OCI-LY7 (cell line): Measurements from ENCODE around the gene H6PD. TPM values are rescaled to one million over a fixed set of nuclear protein-coding genes. Genes with fewer than 3 reads are reported as not detected.

Experiments
- BruUV-seq: library from RNA; stranded (reverse); fragments of 400-500 nt; replicated peaks from 2 replicates; lab custom pipeline; 2021; lab: Mats Ljungman, UMichigan
- CTCF ChIA-PET: fragments of 300-600 bp; sonication (Branson Sonifier 250); formaldehyde crosslinking; loops from one replicate; lab custom pipeline; 2022; ENCODE audit warnings: antibody characterized with exemption; ENCODE audit not compliant: unreplicated experiment; lab: Charles Lee
- POLR2A ChIA-PET: fragments of 300-600 bp; sonication (Branson Sonifier 250); formaldehyde crosslinking; loops from one replicate; lab custom pipeline; 2022; ENCODE audit warnings: antibody characterized with exemption; lab: Charles Lee
- DNase-seq: peaks from one replicate; pipeline ENCODE4 v3.0.0-alpha.2; 2015; ENCODE audit warnings: low spot score
- H2AFZ ChIP-seq: fragments of 200-600 bp; sonication (generic), shearing (Covaris generic); 2 replicates; pipeline ENCODE4 v1.6.1; 2014; ENCODE audit warnings: mild to moderate bottlenecking, antibody characterized with exemption, low read length, moderate library complexity
- H3K27ac ChIP-seq: fragments of 200-600 bp; sonication (generic); 2 replicates; pipeline ENCODE4 v1.5.1; 2014; ENCODE audit warnings: mixed run types, low read depth, mild to moderate bottlenecking, moderate library complexity, low read length, inconsistent platforms; ENCODE audit not compliant: poor library complexity, severe bottlenecking
- H3K36me3 ChIP-seq: fragments of 200-600 bp; sonication (generic); 2 replicates; pipeline ENCODE4 v1.6.1; 2014; ENCODE audit warnings: mild to moderate bottlenecking, antibody characterized with exemption, low read length, moderate library complexity, mixed read lengths; ENCODE audit not compliant: insufficient read depth
- H3K4me1 ChIP-seq: fragments of 200-600 bp; sonication (generic); 2 replicates; pipeline ENCODE4 v1.5.1; 2014; ENCODE audit warnings: mild to moderate bottlenecking, low read length; ENCODE audit not compliant: insufficient read depth, poor library complexity, severe bottlenecking
- H3K4me2 ChIP-seq: fragments of 200-600 bp; sonication (generic); 2 replicates; pipeline ENCODE4 v1.6.1; 2014; ENCODE audit warnings: mild to moderate bottlenecking, low read length
- H3K4me3 ChIP-seq: fragments of 200-600 bp; sonication (generic); 2 replicates; pipeline ENCODE4 v1.5.1; 2014; ENCODE audit warnings: mild to moderate bottlenecking, low read depth, low read length; ENCODE audit not compliant: poor library complexity, severe bottlenecking
- H3K79me2 ChIP-seq: fragments of 200-600 bp; sonication (generic); 2 replicates; pipeline ENCODE4 v1.6.1; 2016; ENCODE audit warnings: low read depth, mild to moderate bottlenecking, low read length, moderate library complexity, mixed read lengths; ENCODE audit not compliant: insufficient read depth
- H3K9me2 ChIP-seq: fragments of 200-600 bp; sonication (generic); 2 replicates; pipeline ENCODE4 v1.6.1; 2016; ENCODE audit warnings: mild to moderate bottlenecking, low read length, mixed read lengths; ENCODE audit not compliant: insufficient read depth
- H3K9me3 ChIP-seq: fragments of 200-600 bp; sonication (generic); 2 replicates; pipeline ENCODE4 v1.6.1; 2014; ENCODE audit warnings: mild to moderate bottlenecking, mixed run types, low read length, mixed read lengths
- H4K20me1 ChIP-seq: fragments of 200-600 bp; sonication (generic); 2 replicates; pipeline ENCODE4 v1.6.1; 2014; ENCODE audit warnings: mild to moderate bottlenecking, antibody characterized with exemption, low read length, moderate library complexity, mixed read lengths; ENCODE audit not compliant: insufficient read depth
- CTCF ChIP-seq: fragments of 200-600 bp; sonication (generic); conservative IDR thresholded peaks from 2 replicates; pipeline ENCODE4 v1.5.1; 2014; ENCODE audit warnings: mild to moderate bottlenecking, antibody characterized with exemption, low read length, moderate library complexity, mixed read lengths
- EZH2phosphoT487 ChIP-seq: fragments of 200-600 bp; sonication (generic); IDR thresholded peaks from 2 replicates; pipeline ENCODE4 v1.6.1; 2018; ENCODE audit warnings: low read depth, borderline replicate concordance, mild to moderate bottlenecking, mixed run types, antibody characterized with exemption, low read length, moderate library complexity, mixed read lengths
- intact Hi-C: fragments of 100-400 bp; cut with micrococcal nuclease; formaldehyde crosslinking; loops from one replicate; pipeline ENCODE4 v1.10.0; 2022; ENCODE audit not compliant: unreplicated experiment
- total RNA-seq, 2 experiments: library from RNA; depleted of rRNA in 1 of 2; stranded (reverse); fragments of >200 nt in 1 of 2; shearing (Covaris generic) in 1 of 2; gene quantifications; 2 replicates each; pipeline ENCODE4 v1.2.3, GENCODE V29; 2014 to 2022

The H6PD gene
- total RNA-seq, 2 experiments from 2014 or later, result 8.5 to 22.1 TPM

DNA sequence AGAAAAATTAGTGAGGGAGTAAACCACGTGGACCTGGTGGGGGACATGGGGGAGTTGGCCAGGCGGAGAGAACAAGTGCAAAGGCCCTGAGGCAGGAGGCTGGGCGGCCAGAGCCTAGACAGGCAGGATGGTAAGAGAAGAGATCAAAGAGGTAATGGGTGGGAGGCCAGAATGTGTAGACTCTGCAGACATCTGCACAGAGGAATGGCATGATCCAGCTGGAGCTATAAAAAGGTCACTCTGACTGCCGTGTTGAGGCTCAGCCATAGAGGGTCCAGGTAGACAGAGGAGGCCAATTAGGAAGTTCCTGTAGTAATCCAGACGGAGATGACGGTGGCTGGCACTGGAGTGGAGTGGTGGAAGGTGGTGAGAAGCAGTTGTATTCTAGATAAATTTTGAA lies 3.6 kb downstream of the H6PD start:
- DNase-seq, result no peak
- Histone ChIP-seq H4K20me1 (no peaks in the 10 kb centered on the region), H2AFZ (no peak overlapping the region), H3K4me2 (no peak overlapping the region), H3K36me3 (no peaks in the 10 kb centered on the region), H3K9me2 (no peaks in the 10 kb centered on the region), H3K9me3 (no peaks in the 10 kb centered on the region), H3K79me2 (peaks cover 8% of the 10 kb centered on the region; the same call in 1 of the 2 replicates), H3K4me3 (no peak overlapping the region), H3K27ac (no peak overlapping the region), H3K4me1 (peaks cover 26% of the 10 kb centered on the region)
- intact Hi-C loops, result no loop called here
- BruUV-seq, result no TSS peak
- ChIA-PET CTCF (no interaction called here), POLR2A (interaction anchor here (1.4 kb wide), 1 partner anchor 188 kb away, joined by 3 read pairs; no protein-coding TSS in a partner anchor)
- TF ChIP-seq CTCF (no peak), EZH2phosphoT487 (no peak)

DNA sequence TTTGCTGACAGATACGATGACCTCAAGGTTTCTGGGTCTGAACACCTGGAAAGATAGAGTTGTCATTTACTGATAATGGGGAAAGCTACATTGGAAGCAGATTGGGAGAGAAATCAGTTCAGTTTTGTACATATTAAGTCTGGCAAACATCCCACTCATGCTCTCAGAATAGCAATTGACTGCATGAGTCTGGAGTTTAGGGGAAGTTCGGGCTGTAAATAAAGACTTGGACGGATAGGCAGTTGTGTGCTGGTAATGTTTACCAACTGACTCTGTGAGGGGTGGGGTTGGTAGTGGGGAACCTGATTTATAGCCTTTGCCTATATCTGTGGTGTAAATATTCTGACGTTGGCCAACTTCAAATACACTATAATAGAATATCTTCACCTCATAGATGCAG lies 4.0 kb downstream of the H6PD start:
- CTCF ChIA-PET, result no interaction called here
- no peak for TF ChIP-seq CTCF
- TF ChIP-seq EZH2phosphoT487, result no peak
- Histone ChIP-seq H3K27ac (no peak overlapping the region), H3K79me2 (peaks cover 8% of the 10 kb centered on the region; the same call in 1 of the 2 replicates), H2AFZ (no peak overlapping the region), H3K9me3 (no peaks in the 10 kb centered on the region), H3K4me3 (no peak overlapping the region), H3K4me2 (no peak overlapping the region), H3K36me3 (no peaks in the 10 kb centered on the region), H3K4me1 (peaks cover 26% of the 10 kb centered on the region), H4K20me1 (no peaks in the 10 kb centered on the region), H3K9me2 (no peaks in the 10 kb centered on the region)
- POLR2A ChIA-PET, result interaction anchor here (1.4 kb wide), 1 partner anchor 188 kb away, joined by 3 read pairs; no protein-coding TSS in a partner anchor
- no peak for DNase-seq
- intact Hi-C loops, result no loop called here
- BruUV-seq, result no TSS peak

DNA sequence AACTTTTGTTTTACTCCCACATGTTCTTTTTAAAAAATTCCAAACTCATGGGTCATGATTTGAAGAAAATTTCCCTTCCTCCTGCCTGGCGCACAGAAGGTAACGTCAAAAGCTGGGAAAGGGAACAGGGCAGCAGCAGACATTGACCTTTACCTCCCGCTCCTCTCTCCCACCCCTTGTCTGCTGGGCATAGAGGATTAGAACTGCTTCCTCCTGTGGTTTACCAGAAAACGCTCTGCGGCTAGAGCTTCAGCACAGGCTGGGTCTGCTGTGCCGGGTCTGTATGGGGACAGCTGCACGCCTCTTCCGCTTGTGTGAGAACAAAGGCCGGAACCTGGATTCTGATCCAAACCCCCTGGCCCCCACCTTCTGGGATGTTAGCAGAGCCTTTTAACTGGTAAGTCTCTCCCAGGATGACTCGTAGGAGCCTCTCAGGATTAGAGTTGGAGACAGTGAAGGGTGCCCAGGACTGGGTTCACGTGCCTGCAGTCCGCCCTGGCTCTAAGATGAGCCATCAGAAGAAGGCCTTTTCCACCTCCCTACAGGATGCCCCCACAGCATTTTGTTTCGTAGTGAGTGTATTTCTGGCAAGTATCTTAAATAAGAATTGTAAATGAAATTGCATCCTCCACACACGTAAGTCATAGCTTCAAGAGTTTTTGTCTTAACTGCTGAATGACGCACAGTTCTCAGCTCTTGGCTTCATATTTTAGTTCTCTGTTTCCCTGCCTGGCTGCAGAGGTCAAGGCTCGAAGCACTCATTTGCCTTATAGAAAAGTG lies 5.2 kb downstream of the H6PD start:
- peak overlapping the region; percentile 58 for H3K4me2 ChIP-seq
- no peaks in the 10 kb centered on the region for H3K36me3 ChIP-seq
- peaks cover 20% of the 10 kb centered on the region for H3K4me1 ChIP-seq
- H3K27ac ChIP-seq, result peak overlapping the region; percentile 32
- ChIA-PET CTCF (no interaction called here), POLR2A (no interaction called here)
- no peaks in the 10 kb centered on the region for H3K9me2 ChIP-seq
- BruUV-seq, result no TSS peak
- no peak for TF ChIP-seq CTCF
- no peak for TF ChIP-seq EZH2phosphoT487
- no peak overlapping the region for H2AFZ ChIP-seq
- H4K20me1 ChIP-seq, result no peaks in the 10 kb centered on the region
- intact Hi-C loops, result no loop called here
- H3K9me3 ChIP-seq, result no peaks in the 10 kb centered on the region
- H3K79me2 ChIP-seq, result peaks cover 8% of the 10 kb centered on the region; the same call in 1 of the 2 replicates
- H3K4me3 ChIP-seq, result no peak overlapping the region
- peak; percentile 69 for DNase-seq
